ENCODE measurements around the gene CRTAP.
"Not testable (repeated sequence)": the region's sequence is repeated elsewhere in the genome, so short reads cannot be mapped to it uniquely, and the experiment has no call there.

CRTAP gene

DNA sequence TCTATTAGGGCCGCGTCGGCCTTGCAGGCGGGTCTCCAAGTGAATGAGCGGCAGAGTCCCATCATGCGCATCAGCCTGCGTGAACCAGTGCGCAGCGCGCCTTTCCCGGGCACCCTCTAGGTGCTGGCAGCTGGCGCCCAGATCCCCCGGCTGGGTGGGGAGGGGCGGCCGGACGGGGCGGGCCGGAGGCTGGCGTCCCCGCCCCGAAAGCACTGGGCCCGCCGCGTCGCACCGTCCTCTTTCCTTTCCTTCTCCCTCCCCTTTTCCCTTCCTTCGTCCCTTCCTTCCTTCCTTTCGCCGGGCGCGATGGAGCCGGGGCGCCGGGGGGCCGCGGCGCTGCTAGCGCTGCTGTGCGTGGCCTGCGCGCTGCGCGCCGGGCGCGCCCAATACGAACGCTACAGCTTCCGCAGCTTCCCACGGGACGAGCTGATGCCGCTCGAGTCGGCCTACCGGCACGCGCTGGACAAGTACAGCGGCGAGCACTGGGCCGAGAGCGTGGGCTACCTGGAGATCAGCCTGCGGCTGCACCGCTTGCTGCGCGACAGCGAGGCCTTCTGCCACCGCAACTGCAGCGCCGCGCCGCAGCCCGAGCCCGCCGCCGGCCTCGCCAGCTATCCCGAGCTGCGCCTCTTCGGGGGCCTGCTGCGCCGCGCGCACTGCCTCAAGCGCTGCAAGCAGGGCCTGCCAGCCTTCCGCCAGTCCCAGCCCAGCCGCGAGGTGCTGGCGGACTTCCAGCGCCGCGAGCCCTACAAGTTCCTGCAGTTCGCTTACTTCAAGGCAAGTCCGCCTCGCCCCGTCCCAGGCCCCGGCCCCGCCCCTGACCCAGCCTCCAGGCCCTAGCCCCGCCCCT, at the start of gene CRTAP:
Gene CRTAP, plus strand, starts transcription at position 243 of the 850 bp plus-strand sequence. Its CDS starts 64 bp downstream, at position 307.
- peak; percentile 54 to 95 (median 86) for DNase-seq

GRCh38 chr3:33064929-33065328, 48.9 kb upstream of the CRTAP start:
- no peak for DNase-seq

DNA sequence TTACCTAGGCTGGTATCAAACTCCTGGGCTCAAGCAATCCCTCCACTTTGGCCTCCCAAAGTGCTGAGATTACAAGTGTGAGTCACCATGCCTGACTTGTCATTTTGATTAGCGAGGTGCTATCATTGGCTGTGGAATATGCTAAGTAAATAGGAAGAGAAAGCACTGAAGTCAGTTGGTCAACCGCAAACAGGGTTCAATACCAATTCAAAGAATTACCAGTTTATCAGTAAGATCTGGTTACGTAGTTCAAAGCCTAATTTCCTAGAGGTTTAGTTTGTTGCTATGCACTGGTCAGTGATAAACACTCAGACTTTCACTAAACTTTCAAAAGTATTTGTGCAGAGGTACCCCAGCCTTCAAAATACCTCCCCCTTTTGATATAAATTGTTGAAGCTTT, 46.3 kb upstream of the CRTAP start:
- no peak for DNase-seq

- DNase-seq = not testable (repeated sequence)
Observed at GRCh38 chr3:33069862-33070261, 44.0 kb upstream of the CRTAP start.

GRCh38 chr3:33071181-33071580, 42.6 kb upstream of the CRTAP start:
- DNase-seq = no peak

GRCh38 chr3:33071946-33072345, 41.9 kb upstream of the CRTAP start:
- no peak for DNase-seq

- peak in 37 of 51 donors; percentile 1 to 72 (median 24) for DNase-seq
Observed at GRCh38 chr3:33074217-33075067, 39.4 kb upstream of the CRTAP start.

- DNase-seq = no peak
Observed at GRCh38 chr3:33075995-33076394, 37.8 kb upstream of the CRTAP start.

- DNase-seq = no peak
Observed at GRCh38 chr3:33076952-33077351, 36.9 kb upstream of the CRTAP start.

DNA sequence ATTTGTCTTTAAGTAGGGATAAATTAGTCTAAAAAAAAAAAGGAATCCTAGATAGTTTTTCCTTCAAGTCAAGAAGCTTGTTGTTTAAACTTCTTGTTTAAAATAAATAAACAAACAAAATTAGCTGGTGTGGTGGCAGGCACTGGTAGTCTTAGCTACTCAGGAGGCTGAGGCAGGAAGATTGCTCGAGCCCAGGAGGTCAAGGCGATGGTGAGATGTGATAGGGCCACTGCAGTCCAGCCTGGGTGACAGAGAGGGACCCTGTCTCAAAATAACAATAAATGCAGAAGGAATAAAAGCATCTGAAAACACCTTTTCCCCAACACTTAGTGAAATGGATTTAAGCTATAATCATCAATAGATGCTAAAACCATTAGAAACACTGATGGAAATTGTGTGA, 35.8 kb upstream of the CRTAP start:
- DNase-seq = no peak

- not testable (repeated sequence) for DNase-seq
Observed at GRCh38 chr3:33079813-33080212, 34.0 kb upstream of the CRTAP start.

- DNase-seq = no peak
Observed at GRCh38 chr3:33081812-33082211, 32.0 kb upstream of the CRTAP start.

DNA sequence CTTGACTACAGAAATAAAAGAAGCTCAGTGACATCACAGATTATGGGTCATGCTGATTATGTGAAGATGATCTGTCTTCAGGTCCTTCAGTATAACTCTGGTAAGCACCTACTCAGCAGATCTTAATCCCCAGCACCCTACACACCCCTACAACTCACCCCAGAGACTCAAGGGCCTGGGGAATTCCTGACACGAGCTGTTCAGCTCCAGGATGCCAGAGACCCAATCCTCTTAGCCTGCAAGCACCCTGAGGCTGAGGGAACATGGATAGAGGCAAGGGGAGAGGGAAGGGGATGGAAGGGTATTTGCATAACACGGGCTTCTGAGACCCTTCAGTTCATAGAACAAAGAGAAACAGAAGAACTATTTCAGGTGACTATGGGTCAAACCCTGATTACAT, 29.9 kb upstream of the CRTAP start:
- DNase-seq = no peak

DNA sequence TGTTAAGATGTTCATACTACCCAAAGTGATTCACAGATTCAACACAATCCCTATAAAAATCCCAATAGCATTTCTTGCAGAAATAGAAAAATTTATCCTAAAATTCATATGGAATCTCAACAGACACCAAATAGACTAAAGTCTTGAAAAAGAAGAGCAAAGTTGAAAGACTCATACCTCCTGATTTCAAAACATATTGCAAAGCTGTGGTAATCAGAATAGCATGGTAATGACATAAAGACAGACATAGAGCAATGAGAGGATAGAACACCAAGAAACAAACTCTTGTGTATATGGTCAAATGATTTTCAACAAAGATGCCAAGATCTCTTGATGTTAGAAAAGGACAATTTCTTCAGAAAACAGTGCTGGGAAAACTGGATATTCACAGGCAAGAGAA, 25.1 kb upstream of the CRTAP start:
- no peak for DNase-seq

- DNase-seq = no peak
Observed at GRCh38 chr3:33089515-33089914, 24.3 kb upstream of the CRTAP start.

DNA sequence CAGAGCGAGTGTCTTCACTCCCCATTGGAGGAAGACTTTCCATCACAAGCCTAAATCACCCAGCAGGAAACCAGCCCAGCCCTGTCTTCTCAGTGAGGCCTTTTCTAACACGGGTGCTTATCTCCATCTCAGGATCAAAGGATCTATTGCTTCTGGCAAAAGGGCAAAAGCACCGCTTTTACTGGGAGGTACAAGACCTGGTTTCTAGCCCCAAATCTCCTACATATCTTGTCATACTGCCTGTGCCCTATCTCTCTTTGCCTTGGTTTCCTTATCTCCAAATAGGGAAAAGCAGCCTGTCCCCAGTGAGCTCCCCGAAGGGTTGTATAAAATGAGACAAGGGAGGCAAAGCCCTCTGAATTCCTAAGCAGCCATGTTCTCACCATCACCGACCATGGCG, 22.1 kb upstream of the CRTAP start:
- no peak for DNase-seq

DNA sequence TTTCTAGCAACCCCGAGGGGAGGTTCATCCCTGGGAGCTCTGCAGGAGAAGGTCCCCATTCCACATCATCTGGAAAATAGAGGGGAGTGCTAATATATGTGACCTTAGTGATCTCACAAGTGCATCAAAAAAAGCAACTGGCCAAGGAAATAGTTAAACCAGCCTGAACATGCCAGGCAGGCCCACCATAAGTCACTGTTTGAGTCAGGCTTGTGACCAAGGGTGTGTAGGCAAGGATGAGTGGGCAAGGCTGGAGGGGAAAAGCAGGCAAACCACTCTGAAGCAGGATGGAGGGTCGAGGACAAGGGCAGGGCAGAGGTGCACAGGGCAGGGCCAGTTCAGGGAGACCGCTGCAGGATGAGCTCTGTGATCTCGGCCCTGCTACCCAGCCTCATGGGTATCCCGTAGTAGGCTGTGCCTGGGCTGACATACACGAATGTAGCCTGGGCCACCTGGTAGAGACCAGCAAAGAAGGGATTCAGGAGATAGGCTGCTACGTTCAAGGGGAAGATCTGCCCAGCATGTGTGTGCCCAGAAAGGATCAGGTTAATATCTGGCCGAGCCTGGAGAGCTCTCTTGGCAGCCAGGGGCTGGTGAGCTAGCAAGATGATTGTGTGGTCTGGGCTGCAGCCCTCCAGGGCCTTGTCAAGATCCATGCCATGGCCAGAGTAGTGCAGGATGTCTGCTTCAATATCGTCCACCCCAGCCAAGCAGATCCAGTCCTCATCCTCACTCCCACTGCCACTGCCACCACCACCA, 21.1 kb upstream of the CRTAP start:
- peak in 1 of 51 donors; percentile 5 for DNase-seq

GRCh38 chr3:33093847-33094246, 20.0 kb upstream of the CRTAP start:
- DNase-seq = no peak

DNA sequence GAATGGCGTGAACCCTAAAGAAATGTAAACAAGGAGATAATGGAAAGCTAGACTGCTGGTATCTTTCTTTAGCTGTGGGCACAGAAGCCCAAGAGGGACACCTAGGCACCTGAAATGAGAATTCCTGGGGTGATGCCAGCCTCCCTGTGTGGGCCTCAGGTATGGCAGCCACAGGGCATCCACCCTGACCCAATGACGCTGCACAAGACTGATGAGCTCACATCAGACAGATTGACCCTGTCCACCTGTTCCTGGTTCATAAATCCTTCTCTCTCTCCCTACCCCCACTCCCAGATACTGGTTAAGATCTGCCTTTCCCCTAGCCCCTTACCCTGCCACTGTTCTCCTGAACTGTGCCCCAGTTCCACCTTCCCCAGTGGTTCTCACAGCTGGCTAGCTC, 18.4 kb upstream of the CRTAP start:
- no peak for DNase-seq

GRCh38 chr3:33096093-33096868, 17.5 kb upstream of the CRTAP start:
- DNase-seq = peak in 37 of 51 donors; percentile 16 to 68 (median 46)

GRCh38 chr3:33099109-33099645, 14.6 kb upstream of the CRTAP start:
- DNase-seq = no peak

Measured in hypothalamus (tissue), 51 donors.